ENCODE measurements around the gene SAFB.
A peak's percentile ranks its signal among the peaks of the same experiment; 100 is the strongest.

SAFB gene

DNA sequence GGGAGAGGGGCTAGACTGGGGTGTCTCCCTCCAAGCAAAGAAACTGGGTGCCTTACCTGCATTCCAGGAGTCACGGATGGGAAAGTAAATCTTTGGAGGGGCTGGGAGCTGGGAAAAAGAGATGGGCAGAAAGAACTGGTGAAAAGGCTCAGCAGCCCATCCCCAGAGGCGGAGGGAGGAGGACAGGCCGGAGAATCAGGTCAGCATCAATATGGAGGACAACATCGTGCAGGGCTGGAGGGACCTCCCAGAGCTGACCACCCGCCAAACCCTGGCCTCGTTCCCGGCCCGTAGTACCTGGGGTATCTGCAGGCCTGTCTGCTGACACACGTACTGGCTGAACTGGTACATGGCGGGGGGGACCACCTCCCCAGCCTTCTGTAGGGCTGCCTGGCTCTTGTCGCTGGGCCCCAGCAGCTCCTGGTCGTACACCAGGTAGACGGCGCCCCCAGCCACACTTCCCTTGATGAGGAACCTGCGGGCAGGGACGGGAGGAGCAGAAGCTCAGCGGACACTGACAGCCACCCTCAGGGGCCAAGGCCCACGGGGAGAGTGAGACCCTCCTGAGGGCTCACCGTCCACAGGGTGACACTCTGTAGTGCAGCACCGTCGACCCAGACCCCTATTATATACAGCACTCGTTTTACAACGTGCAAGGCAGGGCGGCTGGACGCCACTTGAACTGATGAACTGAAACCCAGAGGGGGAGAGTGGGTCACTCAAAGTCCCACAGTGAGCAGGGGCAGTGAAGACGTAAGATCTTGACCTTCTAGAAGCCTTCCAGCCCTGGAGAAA is 56.6 kb downstream of the SAFB start:
- Histone ChIP-seq H3K9ac (ENCODE audit: low read depth, low read length) (peak overlapping the region; percentile 68), H3K27me3 (ENCODE audit: insufficient read depth, low read length) (no peaks in the 10 kb centered on the region), H3K27ac (ENCODE audit: low read depth, low read length) (no peak overlapping the region), H3K4me1 (ENCODE audit: insufficient read depth, low read length) (no peaks in the 10 kb centered on the region; the same call in 1 of the 2 replicates), H3K4me3 (ENCODE audit: low read length) (peak overlapping the region; percentile 77), H3K9me3 (ENCODE audit: insufficient read depth, low read depth, low read length) (no peaks in the 10 kb centered on the region), H3K36me3 (ENCODE audit: insufficient read depth, low read length) (no peaks in the 10 kb centered on the region)
- WGBS: 53% methylated on average over 26 of the region's 26 CpGs

DNA sequence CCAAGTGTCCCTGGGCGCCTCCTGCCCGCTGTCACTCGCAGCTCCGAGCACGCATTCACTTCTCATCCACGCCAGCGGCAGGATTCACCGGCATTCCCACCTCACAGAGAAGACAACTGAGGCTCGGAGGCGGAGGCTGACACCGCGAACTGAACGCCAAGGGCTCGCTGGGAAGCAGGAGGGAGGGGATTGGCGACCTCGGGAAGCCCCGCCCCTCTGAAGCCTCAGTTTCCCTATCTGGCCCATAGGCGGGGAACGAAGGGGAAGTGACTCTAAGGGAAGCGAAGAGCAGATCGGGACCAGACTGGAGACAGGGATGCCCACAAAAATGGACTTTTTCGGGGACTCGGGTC is 57.2 kb downstream of the SAFB start:
- H3K4me3 ChIP-seq (ENCODE audit: low read length): peak overlapping the region; percentile 77
- peak overlapping the region; percentile 68 for H3K9ac ChIP-seq (ENCODE audit: low read depth, low read length)
- no peaks in the 10 kb centered on the region for H3K27me3 ChIP-seq (ENCODE audit: insufficient read depth, low read length)
- 3% methylated on average over 23 of the region's 23 CpGs for WGBS
- H3K27ac ChIP-seq (ENCODE audit: low read depth, low read length): peak overlapping the region; percentile 52
- no peaks in the 10 kb centered on the region for H3K36me3 ChIP-seq (ENCODE audit: insufficient read depth, low read length)
- H3K4me1 ChIP-seq (ENCODE audit: insufficient read depth, low read length): no peaks in the 10 kb centered on the region
- H3K9me3 ChIP-seq (ENCODE audit: insufficient read depth, low read depth, low read length): no peaks in the 10 kb centered on the region

DNA sequence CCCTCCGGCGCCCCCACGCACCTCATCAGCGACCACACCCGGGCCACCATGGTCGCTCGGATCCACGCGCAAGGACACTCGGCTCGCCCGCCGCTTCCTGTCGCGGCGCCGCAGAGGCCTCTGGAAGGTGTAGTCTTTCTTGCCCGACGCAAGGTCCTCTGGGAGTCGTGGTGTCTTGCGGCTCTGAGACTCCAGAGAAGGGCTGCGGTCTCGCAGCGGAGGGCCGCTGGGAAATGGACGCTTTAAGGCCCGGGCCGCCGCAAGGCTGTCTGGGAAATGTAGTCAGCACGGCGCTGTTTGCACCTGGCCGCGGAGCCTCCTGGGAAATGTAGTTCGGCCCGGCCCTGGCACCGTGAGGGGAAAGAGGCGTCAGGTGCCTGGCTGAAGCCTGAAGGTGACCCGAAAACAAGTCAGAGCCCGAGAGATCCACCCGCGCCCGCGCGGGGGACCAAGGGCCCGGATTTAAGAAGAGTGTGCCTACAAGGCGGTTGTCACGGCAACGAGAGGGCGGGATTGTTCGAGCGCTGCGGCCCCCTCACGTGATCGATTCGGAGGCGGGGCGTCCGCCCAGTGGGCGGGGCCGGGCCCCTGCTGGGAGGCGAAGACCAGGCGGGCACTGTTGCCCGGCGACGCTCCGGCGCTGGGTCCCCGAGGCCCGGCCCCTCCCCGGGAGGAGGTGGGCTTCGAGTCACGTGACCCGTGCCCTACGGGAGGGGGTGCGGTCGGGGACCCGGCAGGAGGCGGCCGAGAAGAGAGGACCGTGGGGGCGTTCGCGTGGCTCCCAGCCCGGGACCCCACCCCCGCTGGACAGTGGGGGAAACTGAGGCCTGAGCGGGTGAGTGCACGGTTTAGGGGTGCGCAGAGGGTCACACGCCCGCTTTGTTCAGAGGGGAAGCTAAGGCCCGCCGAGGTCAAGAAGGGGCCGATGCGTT is 57.8 kb downstream of the SAFB start, which contains the start of the genes HSD11B1L and MICOS13:
HSD11B1L (plus strand) TSS at position 591 of the 932 bp plus-strand sequence. CDS start 3,806 bp downstream, outside the sequence.
MICOS13 (minus strand) TSS at position 80 of the 932 bp plus-strand sequence; CDS start at position 50, 30 bp downstream.
- Histone ChIP-seq H3K9me3 (ENCODE audit: insufficient read depth, low read depth, low read length) (no peaks in the 10 kb centered on the region), H3K27me3 (ENCODE audit: insufficient read depth, low read length) (no peaks in the 10 kb centered on the region), H3K4me1 (ENCODE audit: insufficient read depth, low read length) (no peaks in the 10 kb centered on the region), H3K27ac (ENCODE audit: low read depth, low read length) (peak within 1 kb of the TSS; percentile 71), H3K9ac (ENCODE audit: low read depth, low read length) (peak within 1 kb of the TSS; percentile 68), H3K4me3 (ENCODE audit: low read length) (peak within 1 kb of the TSS; percentile 77), H3K36me3 (ENCODE audit: insufficient read depth, low read length) (no peaks in the 10 kb centered on the region)
- 2% methylated on average over 94 of the region's 94 CpGs for WGBS

DNA sequence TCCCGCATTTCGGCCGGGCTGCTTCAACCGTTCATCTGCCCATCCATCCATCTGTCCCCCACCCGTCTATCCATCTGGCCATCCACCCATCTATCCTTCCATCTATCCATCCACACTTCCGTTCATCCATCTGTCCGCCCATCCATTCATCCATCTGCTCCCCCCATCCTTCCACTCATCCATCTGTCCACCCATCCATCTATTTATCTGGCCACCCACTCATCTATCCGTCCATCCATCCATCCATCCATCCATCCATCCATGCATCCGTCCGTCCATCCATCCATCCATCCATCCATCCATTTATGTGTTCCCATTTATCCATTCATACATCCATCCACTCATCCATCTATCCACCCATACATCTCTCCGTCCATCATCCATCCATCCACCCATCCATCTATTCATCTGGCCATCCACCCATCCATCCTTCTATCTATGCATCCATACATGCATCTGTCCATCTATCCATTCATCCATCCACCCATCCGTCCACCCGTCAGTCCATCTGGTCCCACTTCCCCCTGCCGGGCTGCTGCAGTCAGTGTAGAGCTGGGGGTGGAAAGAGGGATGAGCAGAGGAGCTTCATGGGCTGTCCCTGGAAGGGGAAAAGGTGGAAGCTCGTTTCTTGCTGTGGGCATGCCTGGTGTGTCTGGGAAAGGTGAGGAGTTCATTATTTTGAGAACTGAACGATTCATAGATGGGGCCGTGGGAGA is 58.7 kb downstream of the SAFB start:
- Histone ChIP-seq H3K9ac (ENCODE audit: low read depth, low read length) (peak overlapping the region; percentile 52), H3K4me3 (ENCODE audit: low read length) (peak overlapping the region; percentile 77), H3K9me3 (ENCODE audit: insufficient read depth, low read depth, low read length) (no peaks in the 10 kb centered on the region), H3K4me1 (ENCODE audit: insufficient read depth, low read length) (no peaks in the 10 kb centered on the region), H3K36me3 (ENCODE audit: insufficient read depth, low read length) (no peaks in the 10 kb centered on the region), H3K27ac (ENCODE audit: low read depth, low read length) (no peak overlapping the region), H3K27me3 (ENCODE audit: insufficient read depth, low read length) (no peaks in the 10 kb centered on the region)
- 74% methylated on average over 17 of the region's 17 CpGs for WGBS

DNA sequence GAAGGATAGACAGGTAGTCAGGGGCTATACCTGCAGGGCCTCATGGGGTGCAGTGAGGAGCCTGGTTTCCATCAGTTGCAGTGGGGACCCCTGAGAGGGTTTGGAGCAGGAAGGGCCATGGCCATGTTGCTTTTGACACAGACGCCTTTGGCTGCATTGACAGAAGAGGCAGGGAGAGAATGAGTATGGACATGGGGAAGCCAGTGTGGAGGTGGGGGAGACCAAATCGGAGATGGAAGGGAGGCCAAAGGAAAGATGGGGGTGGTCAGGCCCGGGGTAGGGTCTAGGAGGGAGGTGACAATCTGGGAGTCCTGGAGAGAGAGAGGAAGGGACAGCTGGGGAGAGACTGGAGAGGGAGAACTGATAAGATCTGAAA is 59.2 kb downstream of the SAFB start:
- H3K9me3 ChIP-seq (ENCODE audit: insufficient read depth, low read depth, low read length): no peaks in the 10 kb centered on the region
- no peak overlapping the region for H3K27ac ChIP-seq (ENCODE audit: low read depth, low read length)
- 0 out of 2 replicates have a peak overlapping the region, but pooled peaks have one; percentile 77 for H3K4me3 ChIP-seq (ENCODE audit: low read length)
- H3K27me3 ChIP-seq (ENCODE audit: insufficient read depth, low read length): no peaks in the 10 kb centered on the region
- no peaks in the 10 kb centered on the region for H3K4me1 ChIP-seq (ENCODE audit: insufficient read depth, low read length)
- H3K9ac ChIP-seq (ENCODE audit: low read depth, low read length): no peak overlapping the region
- no peaks in the 10 kb centered on the region for H3K36me3 ChIP-seq (ENCODE audit: insufficient read depth, low read length)
- WGBS: 89% methylated on average over 3 of the region's 3 CpGs

DNA sequence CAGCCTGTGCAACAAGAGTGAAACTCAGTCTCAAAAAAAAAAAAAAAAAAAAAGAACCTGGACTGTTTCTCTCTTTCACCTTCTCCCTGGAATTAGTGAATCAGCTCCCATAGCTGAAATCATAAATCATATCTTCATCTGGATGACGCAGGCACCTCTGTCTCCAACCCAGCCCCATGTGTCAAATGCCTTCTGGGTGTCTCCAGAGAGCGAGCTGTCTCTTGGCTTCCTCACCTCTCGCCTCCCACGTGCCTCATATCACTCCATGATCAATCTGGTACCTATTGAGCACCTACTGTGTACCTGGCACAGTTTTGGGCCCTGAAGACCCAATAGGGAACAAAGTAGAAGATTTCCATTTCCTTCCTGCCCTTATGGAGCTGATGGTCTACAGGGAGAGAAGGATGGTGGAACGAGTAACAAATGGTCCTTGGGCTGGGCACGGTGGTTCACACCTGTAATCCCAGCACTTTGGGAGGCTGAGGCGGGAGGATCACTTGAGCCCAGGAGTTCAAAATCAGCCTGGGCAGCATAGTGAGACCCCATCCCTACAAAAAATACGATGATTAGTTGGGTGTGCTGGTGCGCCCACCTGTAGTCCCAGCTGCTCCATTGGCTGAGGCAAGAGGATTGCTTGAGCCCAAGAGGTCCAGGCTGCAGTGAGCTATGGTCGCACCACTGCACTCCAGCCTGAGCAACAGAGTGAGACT is 60.4 kb downstream of the SAFB start:
- Histone ChIP-seq H3K9me3 (ENCODE audit: insufficient read depth, low read depth, low read length) (no peaks in the 10 kb centered on the region), H3K4me3 (ENCODE audit: low read length) (no peak overlapping the region), H3K4me1 (ENCODE audit: insufficient read depth, low read length) (no peaks in the 10 kb centered on the region), H3K27me3 (ENCODE audit: insufficient read depth, low read length) (no peaks in the 10 kb centered on the region), H3K9ac (ENCODE audit: low read depth, low read length) (no peak overlapping the region), H3K36me3 (ENCODE audit: insufficient read depth, low read length) (no peaks in the 10 kb centered on the region), H3K27ac (ENCODE audit: low read depth, low read length) (no peak overlapping the region)
- WGBS: 93% methylated on average over 10 of the region's 10 CpGs

DNA sequence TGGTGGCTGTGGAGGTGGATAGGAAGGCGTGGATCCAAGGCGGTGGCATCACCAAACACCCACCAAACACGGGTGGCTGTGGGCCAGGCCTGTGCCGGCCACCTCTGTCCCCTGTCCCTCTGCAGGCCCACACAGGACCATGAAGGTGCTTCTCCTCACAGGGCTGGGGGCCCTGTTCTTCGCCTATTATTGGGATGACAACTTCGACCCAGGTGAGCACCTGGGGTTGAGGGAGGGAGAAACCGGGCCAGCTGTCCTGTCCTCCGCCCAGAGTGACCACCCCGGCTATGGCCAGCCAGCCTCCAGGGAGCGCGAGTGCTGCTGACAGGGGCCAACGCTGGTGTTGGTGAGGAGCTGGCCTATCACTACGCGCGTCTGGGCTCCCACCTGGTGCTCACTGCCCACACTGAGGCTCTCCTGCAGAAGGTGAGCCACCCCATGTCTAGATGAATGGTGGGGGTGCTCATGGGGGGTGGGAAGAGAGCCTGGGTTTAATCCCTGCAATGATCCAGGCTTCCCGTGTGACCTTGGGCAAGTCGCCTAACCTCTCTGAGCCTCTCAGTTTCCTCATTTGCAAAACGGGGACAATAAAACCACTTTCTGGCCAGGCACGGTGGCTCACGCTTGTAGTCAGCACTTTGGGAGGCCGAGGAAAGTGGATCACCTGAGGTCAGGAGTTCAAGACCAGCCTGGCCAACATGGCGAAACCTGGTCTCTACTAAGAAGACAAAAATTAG is 62.0 kb downstream of the SAFB start:
- H3K36me3 ChIP-seq (ENCODE audit: insufficient read depth, low read length): no peaks in the 10 kb centered on the region
- no peaks in the 10 kb centered on the region for H3K27me3 ChIP-seq (ENCODE audit: insufficient read depth, low read length)
- no peaks in the 10 kb centered on the region for H3K9me3 ChIP-seq (ENCODE audit: insufficient read depth, low read depth, low read length)
- H3K9ac ChIP-seq (ENCODE audit: low read depth, low read length): no peak overlapping the region
- no peak overlapping the region for H3K4me3 ChIP-seq (ENCODE audit: low read length)
- H3K27ac ChIP-seq (ENCODE audit: low read depth, low read length): no peak overlapping the region
- no peaks in the 10 kb centered on the region for H3K4me1 ChIP-seq (ENCODE audit: insufficient read depth, low read length)
- 90% methylated on average over 21 of the region's 22 CpGs for WGBS

DNA sequence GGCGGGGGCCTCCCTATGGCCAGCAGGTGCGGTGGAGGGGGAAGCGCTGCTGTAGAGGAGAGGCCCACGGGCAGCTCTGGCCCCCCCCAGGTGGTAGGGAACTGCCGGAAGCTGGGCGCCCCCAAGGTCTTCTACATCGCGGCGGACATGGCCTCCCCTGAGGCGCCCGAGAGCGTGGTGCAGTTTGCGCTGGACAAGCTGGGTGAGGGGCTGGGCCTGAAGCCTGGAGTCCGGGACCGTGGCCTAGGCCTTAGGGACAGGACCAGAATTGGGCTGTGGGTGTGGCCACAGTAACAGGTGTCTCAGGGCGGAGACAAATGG is 63.4 kb downstream of the SAFB start:
- Histone ChIP-seq H3K36me3 (ENCODE audit: insufficient read depth, low read length) (0 out of 2 replicates have a peak, but pooled peaks cover 3% of the 10 kb centered on the region), H3K27ac (ENCODE audit: low read depth, low read length) (no peak overlapping the region), H3K9me3 (ENCODE audit: insufficient read depth, low read depth, low read length) (no peaks in the 10 kb centered on the region), H3K4me3 (ENCODE audit: low read length) (peak overlapping the region; percentile 75), H3K4me1 (ENCODE audit: insufficient read depth, low read length) (no peaks in the 10 kb centered on the region), H3K9ac (ENCODE audit: low read depth, low read length) (no peak overlapping the region), H3K27me3 (ENCODE audit: insufficient read depth, low read length) (no peaks in the 10 kb centered on the region)
- WGBS: 40% methylated on average over 16 of the region's 16 CpGs

DNA sequence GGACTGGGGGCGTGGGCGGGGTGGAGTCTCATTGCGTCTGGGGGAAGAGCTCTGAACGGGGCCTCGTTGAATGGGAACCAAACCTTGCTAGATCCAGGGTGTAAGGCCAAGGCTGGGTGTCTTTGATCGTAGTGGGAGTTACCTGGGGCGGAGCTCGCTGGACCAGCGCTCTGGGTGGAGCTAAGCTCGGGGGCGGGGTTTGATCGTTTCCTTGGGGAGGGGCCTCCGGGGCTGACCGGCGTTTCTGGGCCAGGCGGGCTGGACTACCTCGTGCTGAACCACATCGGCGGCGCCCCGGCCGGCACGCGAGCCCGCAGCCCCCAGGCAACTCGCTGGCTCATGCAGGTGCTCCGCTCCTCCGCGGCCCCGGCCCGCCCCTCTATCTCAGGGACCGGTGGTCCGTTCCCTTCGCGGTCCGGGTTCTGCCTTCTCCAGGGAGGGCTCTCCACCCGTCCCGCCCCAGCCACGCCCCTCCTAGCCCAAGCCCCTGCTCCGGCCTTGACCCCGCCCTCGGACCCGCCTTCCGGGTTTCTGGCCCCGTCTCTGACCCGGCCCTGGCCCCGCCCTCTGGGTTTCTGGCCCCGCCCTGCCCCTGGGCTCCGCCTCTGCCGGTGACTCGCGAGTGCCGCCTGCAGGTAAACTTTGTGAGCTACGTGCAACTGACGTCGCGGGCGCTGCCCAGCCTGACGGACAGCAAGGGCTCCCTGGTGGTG is 63.9 kb downstream of the SAFB start:
- Histone ChIP-seq H3K4me1 (ENCODE audit: insufficient read depth, low read length) (no peaks in the 10 kb centered on the region), H3K27ac (ENCODE audit: low read depth, low read length) (peak overlapping the region; percentile 69; the same call in 1 of the 2 replicates), H3K4me3 (ENCODE audit: low read length) (peak overlapping the region; percentile 75), H3K9ac (ENCODE audit: low read depth, low read length) (peak overlapping the region; percentile 60), H3K36me3 (ENCODE audit: insufficient read depth, low read length) (peaks cover 9% of the 10 kb centered on the region), H3K9me3 (ENCODE audit: insufficient read depth, low read depth, low read length) (no peaks in the 10 kb centered on the region), H3K27me3 (ENCODE audit: insufficient read depth, low read length) (no peaks in the 10 kb centered on the region)
- under 1% methylated on average over 59 of the region's 59 CpGs for WGBS
